Measurements from ENCODE around the gene CA12.

CA12 gene

DNA sequence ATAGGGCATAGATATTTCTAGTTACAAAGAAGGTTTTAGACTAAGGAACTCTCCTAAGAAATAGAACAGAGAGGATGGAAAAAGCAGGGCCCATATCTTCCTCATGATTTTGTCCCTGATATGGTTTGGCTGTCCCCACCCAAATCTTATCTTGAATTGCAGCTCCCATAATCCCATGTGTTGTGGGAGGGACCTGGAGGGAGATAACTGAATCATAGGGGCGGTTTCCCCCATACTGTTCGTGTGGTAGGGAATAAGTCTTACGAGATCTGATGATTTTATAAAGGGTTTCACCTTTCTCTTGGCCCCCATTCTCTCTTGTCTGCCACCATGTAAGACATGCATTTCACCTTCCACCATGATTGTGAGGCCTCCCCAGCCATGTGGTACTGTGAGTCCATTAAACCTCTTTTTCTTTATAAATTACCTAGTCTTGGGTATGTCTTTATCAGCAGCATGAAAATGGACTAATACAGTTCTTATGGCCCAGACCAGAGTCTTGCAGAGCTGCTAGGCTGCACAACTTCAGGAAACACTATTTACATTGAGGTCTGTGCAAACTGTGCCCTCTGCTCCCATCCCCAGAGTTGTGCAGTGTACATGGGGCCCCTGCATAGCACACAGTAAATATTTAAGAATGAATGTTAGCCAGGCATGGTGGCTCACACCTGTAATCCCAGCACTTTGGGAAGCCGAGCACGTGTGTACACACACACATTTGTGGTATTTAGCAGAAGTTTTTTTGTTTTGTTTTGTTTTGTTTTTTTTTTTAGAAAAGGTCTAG lies 20.3 kb upstream of the CA12 start:
- no peaks in the 10 kb centered on the region for H3K36me3 ChIP-seq (ENCODE audit: control insufficient read depth, insufficient read depth, low read length)
- no peak overlapping the region for H3K4me3 ChIP-seq (ENCODE audit: extremely low read depth, insufficient read depth, low read length, poor library complexity, severe bottlenecking)
- 85 to 90% methylated on average over 2 of the region's 5 CpGs for WGBS, 2 experiments (ENCODE audit: insufficient coverage in 2 of 2)
- H3K27ac ChIP-seq (ENCODE audit: low read depth, low read length, severe bottlenecking), result no peak overlapping the region
- H3K4me1 ChIP-seq (ENCODE audit: control insufficient read depth, insufficient read depth, low read length, poor library complexity, severe bottlenecking), result peaks cover 4% of the 10 kb centered on the region
- H3K9me3 ChIP-seq (ENCODE audit: control insufficient read depth, low read length), result no peaks in the 10 kb centered on the region

DNA sequence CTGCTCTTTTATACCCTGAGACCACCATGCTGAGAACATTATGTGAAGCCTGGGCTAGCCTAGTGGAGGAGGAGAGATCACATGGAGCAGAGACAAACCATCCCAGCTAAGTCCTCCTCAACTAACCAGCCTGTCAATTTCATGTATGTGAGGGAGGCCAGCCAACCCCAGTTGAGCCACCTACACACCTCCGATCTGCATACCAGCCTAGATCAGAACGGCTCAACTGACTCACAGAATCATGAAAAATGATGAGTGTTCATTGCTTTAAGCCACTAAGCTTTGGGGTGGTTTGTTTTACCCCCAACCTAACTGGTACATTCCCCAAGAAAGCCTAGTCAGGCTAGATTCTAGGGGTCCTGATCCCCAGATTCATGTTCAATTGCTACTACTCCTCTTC lies 19.4 kb upstream of the CA12 start:
- Histone ChIP-seq H3K9me3 (ENCODE audit: control insufficient read depth, low read length) (no peaks in the 10 kb centered on the region), H3K4me3 (ENCODE audit: extremely low read depth, insufficient read depth, low read length, poor library complexity, severe bottlenecking) (no peak overlapping the region), H3K27ac (ENCODE audit: low read depth, low read length, severe bottlenecking) (no peak overlapping the region), H3K36me3 (ENCODE audit: control insufficient read depth, insufficient read depth, low read length) (no peaks in the 10 kb centered on the region), H3K4me1 (ENCODE audit: control insufficient read depth, insufficient read depth, low read length, poor library complexity, severe bottlenecking) (peaks cover 4% of the 10 kb centered on the region)
- WGBS, 2 experiments (ENCODE audit: insufficient coverage in 2 of 2), result no CpG with 5 or more reads among the region's 2 CpGs

DNA sequence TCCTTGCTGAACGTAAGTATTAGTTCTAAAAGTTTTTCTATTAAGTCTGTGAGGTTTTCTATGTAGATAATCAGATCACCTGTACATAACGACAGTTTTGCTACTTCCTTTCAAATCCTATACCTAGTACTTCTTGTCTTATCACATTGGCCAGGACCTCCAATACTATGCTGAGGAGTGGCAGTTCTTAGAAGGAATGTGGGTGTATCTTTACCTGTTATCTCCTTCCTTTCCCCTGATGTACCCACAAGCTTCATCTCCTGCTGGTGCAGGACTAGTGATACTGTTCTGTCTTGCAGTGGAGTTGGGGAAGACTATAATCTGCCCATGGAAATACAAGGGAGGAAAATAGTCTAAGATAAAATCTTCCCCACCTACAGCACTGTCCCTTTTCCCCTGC lies 16.8 kb upstream of the CA12 start:
- WGBS, 2 experiments (ENCODE audit: insufficient coverage in 2 of 2), result no CpG with 5 or more reads among the region's 2 CpGs
- H3K36me3 ChIP-seq (ENCODE audit: control insufficient read depth, insufficient read depth, low read length), result no peaks in the 10 kb centered on the region

DNA sequence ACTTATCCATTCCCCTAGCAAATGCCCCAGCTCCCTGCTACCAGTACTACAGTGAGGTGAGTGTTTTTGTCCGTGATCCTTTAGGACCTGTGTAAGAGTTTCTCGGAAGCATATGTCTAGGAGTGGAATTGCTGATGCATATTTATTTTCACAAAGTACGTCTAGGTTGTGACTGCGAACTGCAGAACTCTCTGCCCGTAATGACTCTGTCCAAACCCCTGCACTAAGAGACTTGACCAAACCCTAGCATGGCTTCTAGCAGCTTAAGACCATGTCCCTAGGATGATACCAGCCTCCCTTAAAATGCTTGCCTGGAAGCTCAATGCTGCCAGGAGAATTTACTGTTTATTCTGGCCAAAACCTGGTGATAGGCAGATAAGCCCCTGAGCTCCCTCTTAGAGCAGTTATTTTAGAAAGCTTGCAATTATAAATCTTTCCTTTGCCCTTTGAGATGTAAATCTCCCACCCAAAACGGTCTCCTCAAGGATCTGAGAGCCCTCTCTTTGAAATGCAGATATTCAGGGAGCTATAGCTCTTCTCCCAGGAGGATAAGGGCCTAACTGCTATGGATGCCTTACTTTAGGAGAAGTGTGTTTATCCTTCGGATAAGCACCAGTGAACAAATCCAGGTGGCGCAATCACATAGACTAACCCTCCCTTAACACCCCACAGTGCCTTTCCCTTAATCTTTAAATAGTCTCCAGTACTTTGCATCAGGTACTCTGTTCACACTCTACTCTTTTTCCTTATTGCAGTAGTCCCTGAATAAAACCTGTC lies 14.7 kb upstream of the CA12 start:
- Histone ChIP-seq H3K36me3 (ENCODE audit: control insufficient read depth, insufficient read depth, low read length) (no peaks in the 10 kb centered on the region), H3K4me3 (ENCODE audit: extremely low read depth, insufficient read depth, low read length, poor library complexity, severe bottlenecking) (no peak overlapping the region), H3K4me1 (ENCODE audit: control insufficient read depth, insufficient read depth, low read length, poor library complexity, severe bottlenecking) (no peaks in the 10 kb centered on the region), H3K27ac (ENCODE audit: low read depth, low read length, severe bottlenecking) (no peak overlapping the region), H3K9me3 (ENCODE audit: control insufficient read depth, low read length) (peaks cover 3% of the 10 kb centered on the region)
- 56% methylated on average over 5 to 8 of the region's 8 CpGs for WGBS, 2 experiments (ENCODE audit: insufficient coverage in 2 of 2)

More for the DNA sequence above, 16.8 kb upstream of the CA12 start:
- Histone ChIP-seq H3K4me3 (ENCODE audit: extremely low read depth, insufficient read depth, low read length, poor library complexity, severe bottlenecking) (no peak overlapping the region), H3K9me3 (ENCODE audit: control insufficient read depth, low read length) (peaks cover 3% of the 10 kb centered on the region), H3K27ac (ENCODE audit: low read depth, low read length, severe bottlenecking) (no peak overlapping the region), H3K4me1 (ENCODE audit: control insufficient read depth, insufficient read depth, low read length, poor library complexity, severe bottlenecking) (no peaks in the 10 kb centered on the region)

DNA sequence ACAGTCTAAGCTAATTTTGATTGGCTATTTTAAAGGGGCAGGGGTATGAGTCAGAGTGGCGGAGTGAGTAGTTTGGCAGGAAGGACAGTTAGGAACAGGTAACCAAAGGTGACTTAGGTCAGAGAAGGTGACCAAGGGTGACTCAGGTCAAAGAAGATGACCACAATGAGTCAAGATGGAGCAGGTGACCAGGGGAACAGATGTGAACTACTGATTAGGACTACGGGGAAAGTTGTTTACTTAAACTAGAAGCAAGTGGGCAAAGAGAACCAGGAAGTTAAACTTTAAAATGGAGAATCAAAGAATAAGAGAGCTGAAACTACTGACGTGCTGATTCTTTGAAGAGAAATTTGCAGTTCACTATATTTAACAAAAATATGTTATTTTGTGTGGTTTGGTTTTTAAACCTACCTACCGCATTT lies 14.1 kb upstream of the CA12 start:
- Histone ChIP-seq H3K36me3 (ENCODE audit: control insufficient read depth, insufficient read depth, low read length) (no peaks in the 10 kb centered on the region), H3K4me3 (ENCODE audit: extremely low read depth, insufficient read depth, low read length, poor library complexity, severe bottlenecking) (no peak overlapping the region), H3K27ac (ENCODE audit: low read depth, low read length, severe bottlenecking) (no peak overlapping the region), H3K4me1 (ENCODE audit: control insufficient read depth, insufficient read depth, low read length, poor library complexity, severe bottlenecking) (no peaks in the 10 kb centered on the region), H3K9me3 (ENCODE audit: control insufficient read depth, low read length) (peaks cover 3% of the 10 kb centered on the region)
- WGBS, 2 experiments (ENCODE audit: insufficient coverage in 2 of 2), result 95% methylated on average over 2 of the region's 4 CpGs

DNA sequence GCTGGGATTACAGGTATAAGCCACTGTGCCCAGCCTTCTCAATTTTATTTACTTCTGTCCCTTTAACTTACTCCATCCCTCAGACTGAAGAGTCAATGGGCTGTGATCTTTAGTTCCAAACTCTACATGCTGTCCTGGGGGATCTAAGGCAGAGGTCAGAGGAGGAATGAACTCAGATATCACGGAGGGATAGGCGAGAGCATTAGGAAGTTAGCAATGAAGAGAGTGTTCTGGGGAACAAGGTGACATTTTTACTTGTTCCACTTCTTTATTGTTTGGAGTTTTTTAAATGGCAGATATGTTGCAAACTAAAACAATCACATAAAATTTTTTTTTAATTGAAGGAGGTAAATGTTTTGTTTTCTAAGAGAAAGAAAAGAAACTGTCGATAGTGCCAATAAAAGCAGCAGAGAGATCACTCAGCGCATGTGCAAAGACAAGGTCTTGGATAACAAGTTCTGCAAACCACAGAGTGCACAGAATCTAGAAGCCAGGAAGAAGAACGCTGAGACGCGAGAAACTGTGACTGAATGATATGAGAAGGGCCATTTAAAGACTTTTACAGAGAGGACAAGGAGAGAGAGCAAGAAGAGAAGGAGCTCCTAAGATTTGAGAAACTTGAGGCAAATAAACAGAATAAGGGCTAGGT lies 10.8 kb upstream of the CA12 start:
- Histone ChIP-seq H3K4me3 (ENCODE audit: extremely low read depth, insufficient read depth, low read length, poor library complexity, severe bottlenecking) (no peak overlapping the region), H3K36me3 (ENCODE audit: control insufficient read depth, insufficient read depth, low read length) (no peaks in the 10 kb centered on the region), H3K9me3 (ENCODE audit: control insufficient read depth, low read length) (peaks cover 3% of the 10 kb centered on the region), H3K4me1 (ENCODE audit: control insufficient read depth, insufficient read depth, low read length, poor library complexity, severe bottlenecking) (no peaks in the 10 kb centered on the region), H3K27ac (ENCODE audit: low read depth, low read length, severe bottlenecking) (no peak overlapping the region)
- WGBS, 2 experiments (ENCODE audit: insufficient coverage in 2 of 2), result 97 to 100% methylated on average over 5 to 7 of the region's 7 CpGs

DNA sequence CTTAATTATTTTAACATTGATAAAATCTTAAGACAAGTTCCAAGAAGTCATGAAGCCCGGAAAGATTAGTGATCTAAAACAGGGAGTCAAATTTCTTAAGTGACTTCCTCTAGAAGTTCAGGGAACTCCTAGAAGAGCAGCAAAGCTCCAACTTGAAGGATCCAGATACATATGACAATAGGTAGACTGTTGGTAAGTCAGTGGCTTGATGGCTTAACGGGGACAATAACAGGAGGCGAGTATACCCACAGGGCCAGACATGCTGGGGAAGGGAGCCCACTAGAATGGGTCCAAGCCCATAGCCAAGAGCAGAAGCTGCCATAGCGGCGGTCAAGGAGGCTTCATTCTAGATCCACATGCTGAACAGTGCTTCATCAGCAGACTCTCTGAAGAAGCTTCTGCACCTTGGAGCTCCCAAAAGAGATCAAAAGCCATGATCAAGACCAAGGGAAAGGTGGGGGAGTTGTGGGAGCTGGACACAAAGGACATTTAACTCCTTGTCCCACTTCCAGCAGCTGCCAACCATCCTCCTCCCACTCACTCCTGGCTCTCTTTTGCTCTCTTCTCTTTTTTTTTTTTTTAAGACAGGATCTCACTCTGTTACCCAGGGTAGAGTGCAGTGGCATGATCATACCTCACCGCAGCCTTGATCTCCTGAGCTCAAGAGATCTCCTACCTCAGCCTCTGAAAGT lies 10.2 kb upstream of the CA12 start:
- WGBS, 2 experiments (ENCODE audit: insufficient coverage in 2 of 2), result 89 to 93% methylated on average over 5 to 6 of the region's 6 CpGs
- Histone ChIP-seq H3K9me3 (ENCODE audit: control insufficient read depth, low read length) (peaks cover 3% of the 10 kb centered on the region), H3K27ac (ENCODE audit: low read depth, low read length, severe bottlenecking) (no peak overlapping the region)

DNA sequence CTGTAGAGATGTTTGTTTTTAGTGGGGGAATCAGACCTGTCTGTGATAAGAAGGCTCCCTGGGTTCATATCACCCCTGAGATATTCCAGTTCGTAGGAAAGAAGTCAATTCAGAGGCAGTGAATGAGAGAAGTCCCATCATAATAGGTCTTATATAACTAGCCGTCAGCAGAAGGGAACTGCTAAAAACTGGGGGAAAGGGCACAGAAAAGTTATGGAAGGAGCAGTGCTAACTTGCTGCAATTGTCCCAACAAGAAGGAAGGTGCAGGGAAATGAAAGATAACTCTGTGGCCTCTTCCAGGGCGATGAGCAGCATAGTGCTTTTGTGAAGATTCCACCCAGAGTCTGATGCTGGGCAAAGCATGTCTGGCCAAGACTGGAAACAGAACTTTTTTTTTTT lies 9.0 kb upstream of the CA12 start:
- Histone ChIP-seq H3K4me1 (ENCODE audit: control insufficient read depth, insufficient read depth, low read length, poor library complexity, severe bottlenecking) (no peaks in the 10 kb centered on the region), H3K9me3 (ENCODE audit: control insufficient read depth, low read length) (peaks cover 6% of the 10 kb centered on the region), H3K36me3 (ENCODE audit: control insufficient read depth, insufficient read depth, low read length) (no peaks in the 10 kb centered on the region), H3K27ac (ENCODE audit: low read depth, low read length, severe bottlenecking) (no peak overlapping the region), H3K4me3 (ENCODE audit: extremely low read depth, insufficient read depth, low read length, poor library complexity, severe bottlenecking) (no peak overlapping the region)
- WGBS, 2 experiments (ENCODE audit: insufficient coverage in 2 of 2), result 97 to 100% methylated on average over 2 to 3 of the region's 3 CpGs

More for the DNA sequence above, 10.2 kb upstream of the CA12 start:
- no peaks in the 10 kb centered on the region for H3K36me3 ChIP-seq (ENCODE audit: control insufficient read depth, insufficient read depth, low read length)
- H3K4me1 ChIP-seq (ENCODE audit: control insufficient read depth, insufficient read depth, low read length, poor library complexity, severe bottlenecking), result no peaks in the 10 kb centered on the region
- no peak overlapping the region for H3K4me3 ChIP-seq (ENCODE audit: extremely low read depth, insufficient read depth, low read length, poor library complexity, severe bottlenecking)

DNA sequence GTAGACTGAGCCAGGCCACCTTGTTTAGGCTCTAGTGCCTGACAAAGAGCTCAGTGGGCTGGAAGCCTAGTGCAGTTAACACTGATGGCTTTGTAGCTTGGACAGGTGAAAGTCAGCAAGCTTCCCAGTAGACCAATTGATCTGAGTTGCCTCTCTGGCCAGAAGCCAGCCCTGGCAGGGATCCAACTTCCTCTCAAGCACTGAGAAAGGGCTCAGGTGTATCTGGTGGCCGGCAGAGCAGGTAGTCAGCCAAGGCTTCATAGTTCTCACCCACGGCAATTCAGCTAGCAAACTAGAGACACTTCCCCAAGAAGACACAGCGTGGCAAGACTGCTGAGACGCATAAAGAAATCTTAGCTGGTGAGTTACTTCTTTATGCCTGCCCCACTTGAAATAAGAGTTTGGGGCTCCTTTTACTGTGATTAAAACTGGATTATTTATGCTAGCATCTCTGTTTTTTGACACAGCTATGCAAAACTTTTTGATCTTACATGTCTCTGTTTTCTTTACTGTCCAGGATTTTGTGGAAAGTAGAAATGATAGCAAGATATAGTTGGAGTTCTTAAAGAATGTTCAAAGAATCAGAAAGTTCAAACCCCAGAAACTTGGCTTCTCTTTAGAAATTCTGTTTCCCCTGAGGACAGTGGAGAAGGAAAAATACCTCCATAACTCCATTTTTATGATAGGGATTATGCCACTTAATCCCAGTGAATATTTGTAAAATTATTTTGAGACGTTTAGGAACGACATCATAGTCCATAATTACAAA lies 8.4 kb upstream of the CA12 start:
- WGBS, 2 experiments (ENCODE audit: insufficient coverage in 2 of 2), result 80 to 85% methylated on average over 1 to 5 of the region's 6 CpGs
- H3K36me3 ChIP-seq (ENCODE audit: control insufficient read depth, insufficient read depth, low read length), result no peaks in the 10 kb centered on the region
- H3K9me3 ChIP-seq (ENCODE audit: control insufficient read depth, low read length), result peaks cover 3% of the 10 kb centered on the region
- no peak overlapping the region for H3K27ac ChIP-seq (ENCODE audit: low read depth, low read length, severe bottlenecking)
- H3K4me1 ChIP-seq (ENCODE audit: control insufficient read depth, insufficient read depth, low read length, poor library complexity, severe bottlenecking), result no peaks in the 10 kb centered on the region
- H3K4me3 ChIP-seq (ENCODE audit: extremely low read depth, insufficient read depth, low read length, poor library complexity, severe bottlenecking), result no peak overlapping the region

DNA sequence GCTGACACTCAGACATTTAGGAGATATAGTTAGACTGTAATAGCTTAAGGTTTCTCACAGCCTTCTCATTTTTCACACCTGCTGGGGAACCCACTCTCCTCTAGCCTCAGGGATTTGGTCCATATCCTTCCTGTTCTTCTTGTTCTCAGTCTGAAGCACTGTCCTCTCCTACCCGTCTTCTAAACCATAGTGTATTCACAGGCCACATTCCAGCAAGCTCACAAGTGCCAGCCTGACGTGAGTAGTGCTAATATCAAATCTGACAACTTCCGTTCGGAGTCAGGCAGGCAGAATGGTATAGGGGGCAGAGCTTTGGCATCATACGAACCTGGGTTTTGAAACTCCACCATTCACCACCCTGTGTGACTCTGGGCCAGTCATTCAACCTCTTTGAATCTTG lies 6.9 kb upstream of the CA12 start:
- Histone ChIP-seq H3K4me1 (ENCODE audit: control insufficient read depth, insufficient read depth, low read length, poor library complexity, severe bottlenecking) (no peaks in the 10 kb centered on the region), H3K36me3 (ENCODE audit: control insufficient read depth, insufficient read depth, low read length) (no peaks in the 10 kb centered on the region), H3K9me3 (ENCODE audit: control insufficient read depth, low read length) (peaks cover 3% of the 10 kb centered on the region), H3K4me3 (ENCODE audit: extremely low read depth, insufficient read depth, low read length, poor library complexity, severe bottlenecking) (no peak overlapping the region), H3K27ac (ENCODE audit: low read depth, low read length, severe bottlenecking) (no peak overlapping the region)
- WGBS, 2 experiments (ENCODE audit: insufficient coverage in 2 of 2), result 90% methylated on average over 4 of the region's 5 CpGs; no CpG with 5 or more reads in 1 of the 2 experiments
